ENCODE results near the gene IL34.

DNA sequence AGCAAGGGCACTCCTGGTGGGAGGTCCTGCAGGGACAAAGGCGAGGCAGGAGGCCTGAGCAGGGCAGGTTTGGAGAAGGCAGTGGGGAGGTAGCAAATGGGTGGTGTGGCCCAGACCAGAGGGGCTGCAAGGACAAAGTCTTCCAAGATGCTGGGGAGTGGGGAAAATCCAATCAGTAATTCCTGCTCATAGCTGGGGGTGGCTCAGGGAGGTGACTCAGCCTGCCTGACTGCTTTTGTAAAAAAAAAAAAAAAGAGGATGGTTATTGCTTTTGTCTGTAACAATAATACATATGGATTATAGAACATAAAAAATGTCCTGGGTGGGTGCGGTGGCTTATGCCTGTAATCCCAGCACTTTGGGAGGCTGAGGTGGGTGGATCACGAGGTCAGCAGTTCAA is 5.2 kb downstream of the IL34 start:
- TF ChIP-seq, protein P1, sequence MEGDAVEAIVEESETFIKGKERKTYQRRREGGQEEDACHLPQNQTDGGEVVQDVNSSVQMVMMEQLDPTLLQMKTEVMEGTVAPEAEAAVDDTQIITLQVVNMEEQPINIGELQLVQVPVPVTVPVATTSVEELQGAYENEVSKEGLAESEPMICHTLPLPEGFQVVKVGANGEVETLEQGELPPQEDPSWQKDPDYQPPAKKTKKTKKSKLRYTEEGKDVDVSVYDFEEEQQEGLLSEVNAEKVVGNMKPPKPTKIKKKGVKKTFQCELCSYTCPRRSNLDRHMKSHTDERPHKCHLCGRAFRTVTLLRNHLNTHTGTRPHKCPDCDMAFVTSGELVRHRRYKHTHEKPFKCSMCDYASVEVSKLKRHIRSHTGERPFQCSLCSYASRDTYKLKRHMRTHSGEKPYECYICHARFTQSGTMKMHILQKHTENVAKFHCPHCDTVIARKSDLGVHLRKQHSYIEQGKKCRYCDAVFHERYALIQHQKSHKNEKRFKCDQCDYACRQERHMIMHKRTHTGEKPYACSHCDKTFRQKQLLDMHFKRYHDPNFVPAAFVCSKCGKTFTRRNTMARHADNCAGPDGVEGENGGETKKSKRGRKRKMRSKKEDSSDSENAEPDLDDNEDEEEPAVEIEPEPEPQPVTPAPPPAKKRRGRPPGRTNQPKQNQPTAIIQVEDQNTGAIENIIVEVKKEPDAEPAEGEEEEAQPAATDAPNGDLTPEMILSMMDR (IDR thresholded peaks at IDR 0.05; ENCODE audit: poor library complexity, severe bottlenecking) = no peak
- TF ChIP-seq POLR2AphosphoS5 (IDR thresholded peaks at IDR 0.05) (no peak), EZH2 (IDR thresholded peaks at IDR 0.05; ENCODE audit: borderline replicate concordance, insufficient read depth, low read length, poor library complexity, severe bottlenecking) (no peak)

Data from neural cell (in vitro differentiated cells).